GM12892 (cell line): Measurements from ENCODE around the gene PAMR1.

Source experiments
- POLR2A ChIP-seq: IDR thresholded peaks from 2 replicates; pipeline ENCODE4 v1.6.1; 2011; ENCODE audit warnings: low read depth, low read length, control low read depth
- TAF1 ChIP-seq: IDR thresholded peaks from 2 replicates; pipeline ENCODE4 v1.6.1; 2011; ENCODE audit warnings: low read depth, mild to moderate bottlenecking, control low read depth, low read length, borderline replicate concordance

GRCh38 chr11:35516403-35516802 lies 9.0 kb downstream of the PAMR1 start:
- TF ChIP-seq TAF1 (no peak), POLR2A (no peak)
